Type B pancreatic cell (in vitro differentiated cells): ENCODE measurements around the gene SCN4A. TPM values are rescaled to one million over a fixed set of nuclear protein-coding genes. Genes with fewer than 3 reads are reported as not detected.

Experiments
- DNase-seq: peaks from one replicate; pipeline ENCODE4 v3.0.0; 2021; ENCODE audit warnings: mixed read lengths; ENCODE audit not compliant: unreplicated experiment; ENCODE audit errors: extremely low spot score
- H3K27ac Mint-ChIP-seq: 2 replicates; pipeline ENCODE4 v1.8.0; 2021; ENCODE audit warnings: mild to moderate bottlenecking, mixed read lengths
- H3K27me3 Mint-ChIP-seq: 2 replicates; pipeline ENCODE4 v1.8.0; 2021; ENCODE audit warnings: mixed read lengths
- H3K36me3 Mint-ChIP-seq: 2 replicates; pipeline ENCODE4 v1.8.0; 2021; ENCODE audit warnings: mixed read lengths
- H3K4me1 Mint-ChIP-seq: one replicate; pipeline ENCODE4 v1.8.0; 2021; ENCODE audit warnings: mixed read lengths; ENCODE audit not compliant: unreplicated experiment
- H3K4me3 Mint-ChIP-seq: 2 replicates; pipeline ENCODE4 v1.8.0; 2021; ENCODE audit warnings: mild to moderate bottlenecking, mixed read lengths
- H3K9me3 Mint-ChIP-seq: 2 replicates; pipeline ENCODE4 v1.8.0; 2021; ENCODE audit warnings: mixed read lengths
- CTCF ChIP-seq: fragments of 200-600 bp; sonication (generic); conservative IDR thresholded peaks from 2 replicates; pipeline ENCODE4 v1.5.0; 2021; ENCODE audit warnings: antibody characterized with exemption, mild to moderate bottlenecking
- total RNA-seq: library from RNA; stranded (reverse); gene quantifications from 2 replicates; pipeline ENCODE4 v1.2.1, GENCODE V29; 2021; ENCODE audit warnings: low replicate concordance

Gene SCN4A
- total RNA-seq, 1 donor from 2014 or later: 0.39 TPM

GRCh38 chr17:63998721-63999679 is 26.3 kb upstream of the SCN4A start:
- Mint-ChIP-seq H3K27ac (no peak overlapping the region), H3K4me1 (no peaks in the 10 kb centered on the region), H3K9me3 (no peaks in the 10 kb centered on the region), H3K4me3 (peak overlapping the region; percentile 74), H3K27me3 (peaks cover 41% of the 10 kb centered on the region), H3K36me3 (no peaks in the 10 kb centered on the region)
- no peak for TF ChIP-seq CTCF
- DNase-seq: no peak

- DNase-seq: peak; percentile 83
- H3K27ac Mint-ChIP-seq: no peak within 1 kb of the TSS
- no peaks in the 10 kb centered on the region for H3K4me1 Mint-ChIP-seq
- H3K36me3 Mint-ChIP-seq: no peaks in the 10 kb centered on the region
- H3K9me3 Mint-ChIP-seq: no peaks in the 10 kb centered on the region
- TF ChIP-seq CTCF: no peak
- H3K27me3 Mint-ChIP-seq: peaks cover 48% of the 10 kb centered on the region
- H3K4me3 Mint-ChIP-seq: peak within 1 kb of the TSS; percentile 89
These were observed 25.5 kb upstream of the SCN4A start, which contains the start of gene PRR29 for GRCh38 chr17:63998050-63998720. Gene PRR29, plus strand, starts transcription at chr17:63998351. Its CDS starts 14 bp downstream, at chr17:63998365.

GRCh38 chr17:63997341-63998048 is 24.8 kb upstream of the SCN4A start:
- peaks cover 51% of the 10 kb centered on the region for H3K27me3 Mint-ChIP-seq

GRCh38 chr17:63996430-63997182 is 23.9 kb upstream of the SCN4A start:
- Mint-ChIP-seq H3K4me3 (no peak overlapping the region), H3K4me1 (no peaks in the 10 kb centered on the region), H3K36me3 (no peaks in the 10 kb centered on the region), H3K9me3 (no peaks in the 10 kb centered on the region), H3K27me3 (peaks cover 60% of the 10 kb centered on the region), H3K27ac (no peak overlapping the region)
- TF ChIP-seq CTCF: no peak
- DNase-seq: no peak

More at GRCh38 chr17:63997341-63998048, 24.8 kb upstream of the SCN4A start:
- no peak for TF ChIP-seq CTCF
- H3K4me3 Mint-ChIP-seq: peak overlapping the region; percentile 89
- no peaks in the 10 kb centered on the region for H3K9me3 Mint-ChIP-seq
- no peaks in the 10 kb centered on the region for H3K36me3 Mint-ChIP-seq
- no peak overlapping the region for H3K27ac Mint-ChIP-seq
- no peak for DNase-seq
- no peaks in the 10 kb centered on the region for H3K4me1 Mint-ChIP-seq

- TF ChIP-seq CTCF: no peak
- Mint-ChIP-seq H3K4me3 (no peak overlapping the region), H3K36me3 (no peaks in the 10 kb centered on the region), H3K27ac (no peak overlapping the region), H3K27me3 (peaks cover 62% of the 10 kb centered on the region), H3K4me1 (no peaks in the 10 kb centered on the region), H3K9me3 (no peaks in the 10 kb centered on the region)
- DNase-seq: no peak
These were observed 22.9 kb upstream of the SCN4A start for GRCh38 chr17:63995626-63996025.
